ENCODE results near the gene RTEL1. TPM values are rescaled to one million over a fixed set of nuclear protein-coding genes. Genes with fewer than 3 reads are reported as not detected.

Gene RTEL1
- total RNA-seq, 1 experiment from 2014 or later, result 33.4 TPM

- no peak overlapping the region for H2BK20ac ChIP-seq (ENCODE audit: low read depth, low read length, poor library complexity, severe bottlenecking)
- Mint-ChIP-seq H3K27ac (no peak overlapping the region), H3K9me3 (peaks cover 3 to 5% of the 10 kb centered on the region in 2 experiments; a peak in 3 of 5 replicates), H3K27me3 (ENCODE audit: low read depth) (peaks cover 3% of the 10 kb centered on the region), H3K4me3 (no peak overlapping the region), H3K4me1 (no peaks in the 10 kb centered on the region), H3K36me3 (ENCODE audit: insufficient read depth in 1 of 3, low read depth in 3 of 3) (peaks cover 14 to 20% (median 16%) of the 10 kb centered on the region in 3 experiments; a peak in 6 of 7 replicates)
- H3K27me3 ChIP-seq (ENCODE audit: insufficient read depth, low read length), result no peaks in the 10 kb centered on the region
- no peak overlapping the region for H2BK15ac ChIP-seq (ENCODE audit: low read depth, low read length)
- no peak overlapping the region for H3T11ph ChIP-seq (ENCODE audit: low read length)
- no peak overlapping the region for H4K5ac ChIP-seq (ENCODE audit: insufficient read length, low read depth, low read length)
- H2BK5ac ChIP-seq (ENCODE audit: insufficient read length, low read length), result no peak overlapping the region
- no peak overlapping the region for H2BK12ac ChIP-seq (ENCODE audit: insufficient read length, low read depth, low read length)
- no peak overlapping the region for H3K23ac ChIP-seq (ENCODE audit: insufficient read length, low read depth, low read length)
- no peaks in the 10 kb centered on the region for H3K9me3 ChIP-seq (ENCODE audit: control insufficient read depth, low read depth, low read length)
- H4K91ac ChIP-seq (ENCODE audit: insufficient read length, low read depth, low read length), result no peak overlapping the region
- H2AK5ac ChIP-seq (ENCODE audit: insufficient read length, low read length), result no peak overlapping the region
- no peak for DNase-seq
- no peak overlapping the region for H3K18ac ChIP-seq (ENCODE audit: insufficient read length, low read depth, low read length)
- no peak overlapping the region for H3K56ac ChIP-seq (ENCODE audit: insufficient read length, low read depth, low read length)
- no peak overlapping the region for H3K27ac ChIP-seq (ENCODE audit: insufficient read length, low read depth, low read length)
- no peak overlapping the region for H2BK120ac ChIP-seq (ENCODE audit: low read depth, low read length, poor library complexity, severe bottlenecking)
- no peak for TF ChIP-seq CTCF (conservative IDR thresholded peaks at IDR 0.05)
- no CpG with 5 or more reads among the region's 44 CpGs for WGBS (ENCODE audit: extremely low coverage, insufficient read length, low lambda C conversion rate)
- no peak overlapping the region for H2AFZ ChIP-seq (ENCODE audit: low read length)
- H3K23me2 ChIP-seq (ENCODE audit: insufficient read length, low read depth, low read length, poor library complexity, severe bottlenecking), result no peaks in the 10 kb centered on the region
- no peak overlapping the region for H3K14ac ChIP-seq (ENCODE audit: insufficient read depth, low read length)
- no peak overlapping the region for H3K4me2 ChIP-seq (ENCODE audit: insufficient read depth, insufficient read length, low read length)
- H4K8ac ChIP-seq (replicated peaks; ENCODE audit: insufficient read length, low read depth, low read length), result no peak overlapping the region
- H3K79me2 ChIP-seq (ENCODE audit: insufficient read depth, low read length), result no peaks in the 10 kb centered on the region
- H3K9ac ChIP-seq (ENCODE audit: extremely low read depth, insufficient read length, low read length), result no peak overlapping the region
- no peaks in the 10 kb centered on the region for H4K20me1 ChIP-seq (ENCODE audit: control insufficient read depth, insufficient read depth, insufficient read length)
- H3K4me1 ChIP-seq (ENCODE audit: insufficient read depth, low read length), result no peaks in the 10 kb centered on the region
- H3K4ac ChIP-seq (ENCODE audit: low read depth, low read length), result no peak overlapping the region
- H3K79me1 ChIP-seq (ENCODE audit: insufficient read depth, low read depth, low read length, poor library complexity, severe bottlenecking), result no peaks in the 10 kb centered on the region
These were observed 31.2 kb downstream of the RTEL1 start for GRCh38 chr20:63689046-63690002.
